ENCODE data around the gene WWOX. TPM values are rescaled to one million over a fixed set of nuclear protein-coding genes. Genes with fewer than 3 reads are reported as not detected.

Gene WWOX
- total RNA-seq, 4 donors from 2014 or later, result 21.4 to 55.6 (median 33.2) TPM

- DNase-seq (ENCODE audit: low spot score) (no peak), ATAC-seq (ENCODE audit: low FRiP score) (no peak)
- TF ChIP-seq, protein P1, sequence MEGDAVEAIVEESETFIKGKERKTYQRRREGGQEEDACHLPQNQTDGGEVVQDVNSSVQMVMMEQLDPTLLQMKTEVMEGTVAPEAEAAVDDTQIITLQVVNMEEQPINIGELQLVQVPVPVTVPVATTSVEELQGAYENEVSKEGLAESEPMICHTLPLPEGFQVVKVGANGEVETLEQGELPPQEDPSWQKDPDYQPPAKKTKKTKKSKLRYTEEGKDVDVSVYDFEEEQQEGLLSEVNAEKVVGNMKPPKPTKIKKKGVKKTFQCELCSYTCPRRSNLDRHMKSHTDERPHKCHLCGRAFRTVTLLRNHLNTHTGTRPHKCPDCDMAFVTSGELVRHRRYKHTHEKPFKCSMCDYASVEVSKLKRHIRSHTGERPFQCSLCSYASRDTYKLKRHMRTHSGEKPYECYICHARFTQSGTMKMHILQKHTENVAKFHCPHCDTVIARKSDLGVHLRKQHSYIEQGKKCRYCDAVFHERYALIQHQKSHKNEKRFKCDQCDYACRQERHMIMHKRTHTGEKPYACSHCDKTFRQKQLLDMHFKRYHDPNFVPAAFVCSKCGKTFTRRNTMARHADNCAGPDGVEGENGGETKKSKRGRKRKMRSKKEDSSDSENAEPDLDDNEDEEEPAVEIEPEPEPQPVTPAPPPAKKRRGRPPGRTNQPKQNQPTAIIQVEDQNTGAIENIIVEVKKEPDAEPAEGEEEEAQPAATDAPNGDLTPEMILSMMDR (IDR thresholded peaks at IDR 0.05), result no peak
These were observed 889.0 kb downstream of the WWOX start for GRCh38 chr16:78988361-78988969.

DNA sequence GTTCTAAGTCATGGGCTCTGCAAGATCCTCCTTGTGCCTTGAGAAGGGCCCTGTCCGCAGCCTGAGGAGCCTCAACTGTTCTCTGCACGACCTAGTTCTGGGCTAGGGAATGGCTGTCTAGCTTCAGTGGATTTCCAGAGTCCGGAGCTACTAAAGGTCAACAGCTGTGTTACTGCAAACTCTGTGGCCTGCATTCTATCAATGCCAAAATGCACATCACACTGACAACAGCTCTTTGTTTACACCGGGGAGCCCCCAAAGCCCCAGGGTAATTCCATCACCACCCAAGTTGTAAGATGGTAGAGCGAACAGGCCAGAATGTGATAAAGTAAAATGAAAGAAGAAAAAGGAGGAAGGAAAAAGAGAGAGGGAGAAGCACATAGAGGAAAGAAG lies 890.9 kb downstream of the WWOX start:
- ATAC-seq (ENCODE audit: low FRiP score) (no peak), DNase-seq (ENCODE audit: low spot score) (no peak)
- TF ChIP-seq, protein P1 (IDR thresholded peaks at IDR 0.05), result no peak

GRCh38 chr16:78992001-78992400 lies 892.5 kb downstream of the WWOX start:
- ATAC-seq (ENCODE audit: low FRiP score) (no peak), DNase-seq (ENCODE audit: low spot score) (no peak)
- TF ChIP-seq, protein P1 (IDR thresholded peaks at IDR 0.05), result no peak

DNA sequence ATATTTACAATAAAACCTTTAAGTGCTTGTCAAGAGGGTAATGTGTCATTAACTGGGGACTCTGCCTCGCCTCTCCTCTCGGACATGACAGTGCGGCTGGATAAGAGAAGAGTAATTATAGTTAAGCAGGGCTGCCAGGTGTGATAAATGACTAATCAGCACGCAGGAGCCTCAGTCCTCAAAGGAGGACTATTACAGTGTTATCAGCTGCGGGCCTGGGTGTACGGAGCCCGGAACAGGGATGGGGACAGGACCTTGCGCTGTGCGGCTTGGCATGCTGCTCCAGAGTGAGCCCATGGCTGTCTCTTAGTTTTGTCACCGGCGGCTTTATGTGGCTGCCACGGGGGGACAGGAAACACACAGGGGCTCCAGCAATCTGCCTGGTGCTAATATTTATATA lies 893.9 kb downstream of the WWOX start:
- TF ChIP-seq, protein P1 (IDR thresholded peaks at IDR 0.05), result no peak
- no peak for DNase-seq (ENCODE audit: low spot score)
- ATAC-seq (ENCODE audit: low FRiP score), result no peak

GRCh38 chr16:78994135-78994745 lies 894.8 kb downstream of the WWOX start:
- DNase-seq (ENCODE audit: low spot score) (no peak), ATAC-seq (ENCODE audit: low FRiP score) (no peak)
- TF ChIP-seq, protein P1 (IDR thresholded peaks at IDR 0.05), result no peak

GRCh38 chr16:78995441-78995840 lies 896.0 kb downstream of the WWOX start:
- TF ChIP-seq, protein P1 (IDR thresholded peaks at IDR 0.05), result no peak
- DNase-seq (ENCODE audit: low spot score), result no peak

DNA sequence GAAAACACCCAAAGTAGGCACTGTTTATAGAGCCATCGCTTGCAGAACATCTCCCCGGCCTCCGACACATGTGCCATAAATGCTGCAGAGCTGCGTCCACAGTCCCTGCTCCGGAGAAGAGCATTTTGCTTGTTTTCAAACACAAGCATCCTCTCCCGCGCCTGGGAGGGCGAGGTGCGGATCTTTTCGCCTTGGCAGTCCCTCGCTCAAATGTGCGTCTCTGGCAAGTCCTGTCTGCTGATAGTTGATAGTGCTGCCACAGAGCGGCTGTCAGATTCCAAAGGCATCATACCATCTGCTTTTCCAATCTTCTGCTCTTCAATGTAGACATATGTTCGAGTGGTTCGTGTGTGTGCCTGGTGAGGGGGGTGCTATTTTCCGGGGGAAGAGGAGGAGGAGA lies 897.3 kb downstream of the WWOX start:
- TF ChIP-seq, protein P1 (IDR thresholded peaks at IDR 0.05), result no peak
- DNase-seq (ENCODE audit: low spot score) (no peak), ATAC-seq (ENCODE audit: low FRiP score) (no peak)

More at GRCh38 chr16:78995441-78995840, 896.0 kb downstream of the WWOX start:
- ATAC-seq (ENCODE audit: low FRiP score), result no peak
